Measurements from ENCODE around the gene TFB2M.

DNA sequence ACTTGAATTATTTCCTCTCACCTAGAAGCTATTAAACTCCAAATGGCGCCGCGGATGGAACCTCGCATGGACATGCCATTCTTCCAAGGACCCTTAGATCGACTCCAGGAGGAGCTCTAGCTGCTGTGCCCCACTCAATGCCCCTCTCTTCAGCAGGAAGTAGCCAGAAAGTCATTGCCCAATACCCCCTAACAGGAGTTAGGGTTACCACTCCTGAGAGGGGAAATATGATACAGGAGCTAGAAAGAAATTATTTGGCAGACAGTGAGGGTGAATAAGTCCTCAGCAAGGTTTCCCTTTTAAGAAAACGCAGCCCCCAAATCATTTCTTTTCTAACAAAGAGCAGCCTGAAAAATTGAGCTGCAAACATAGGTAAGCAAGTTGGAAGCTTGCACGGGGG, 28.6 kb downstream of the TFB2M start:
- TF ChIP-seq MYC (IDR thresholded peaks at IDR 0.05; ENCODE audit: low read depth, low read length): no peak
- TF ChIP-seq, protein P1, sequence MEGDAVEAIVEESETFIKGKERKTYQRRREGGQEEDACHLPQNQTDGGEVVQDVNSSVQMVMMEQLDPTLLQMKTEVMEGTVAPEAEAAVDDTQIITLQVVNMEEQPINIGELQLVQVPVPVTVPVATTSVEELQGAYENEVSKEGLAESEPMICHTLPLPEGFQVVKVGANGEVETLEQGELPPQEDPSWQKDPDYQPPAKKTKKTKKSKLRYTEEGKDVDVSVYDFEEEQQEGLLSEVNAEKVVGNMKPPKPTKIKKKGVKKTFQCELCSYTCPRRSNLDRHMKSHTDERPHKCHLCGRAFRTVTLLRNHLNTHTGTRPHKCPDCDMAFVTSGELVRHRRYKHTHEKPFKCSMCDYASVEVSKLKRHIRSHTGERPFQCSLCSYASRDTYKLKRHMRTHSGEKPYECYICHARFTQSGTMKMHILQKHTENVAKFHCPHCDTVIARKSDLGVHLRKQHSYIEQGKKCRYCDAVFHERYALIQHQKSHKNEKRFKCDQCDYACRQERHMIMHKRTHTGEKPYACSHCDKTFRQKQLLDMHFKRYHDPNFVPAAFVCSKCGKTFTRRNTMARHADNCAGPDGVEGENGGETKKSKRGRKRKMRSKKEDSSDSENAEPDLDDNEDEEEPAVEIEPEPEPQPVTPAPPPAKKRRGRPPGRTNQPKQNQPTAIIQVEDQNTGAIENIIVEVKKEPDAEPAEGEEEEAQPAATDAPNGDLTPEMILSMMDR (IDR thresholded peaks at IDR 0.05; ENCODE audit: low read depth, low read length): no peak
- TF ChIP-seq, protein P2, sequence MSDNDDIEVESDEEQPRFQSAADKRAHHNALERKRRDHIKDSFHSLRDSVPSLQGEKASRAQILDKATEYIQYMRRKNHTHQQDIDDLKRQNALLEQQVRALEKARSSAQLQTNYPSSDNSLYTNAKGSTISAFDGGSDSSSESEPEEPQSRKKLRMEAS (IDR thresholded peaks at IDR 0.05; ENCODE audit: low read depth, low read length): no peak
